GM21619 (cell line): Measurements from ENCODE around the gene TUBA1B.

Source experiments
- ATAC-seq: cut with Tn5 transposase; IDR thresholded peaks from one replicate; pipeline ENCODE4 v1.9.1; 2021; ENCODE audit not compliant: unreplicated experiment

TUBA1B gene

GRCh38 chr12:49091056-49091835, 39.9 kb downstream of the TUBA1B start:
- ATAC-seq = no peak

DNA sequence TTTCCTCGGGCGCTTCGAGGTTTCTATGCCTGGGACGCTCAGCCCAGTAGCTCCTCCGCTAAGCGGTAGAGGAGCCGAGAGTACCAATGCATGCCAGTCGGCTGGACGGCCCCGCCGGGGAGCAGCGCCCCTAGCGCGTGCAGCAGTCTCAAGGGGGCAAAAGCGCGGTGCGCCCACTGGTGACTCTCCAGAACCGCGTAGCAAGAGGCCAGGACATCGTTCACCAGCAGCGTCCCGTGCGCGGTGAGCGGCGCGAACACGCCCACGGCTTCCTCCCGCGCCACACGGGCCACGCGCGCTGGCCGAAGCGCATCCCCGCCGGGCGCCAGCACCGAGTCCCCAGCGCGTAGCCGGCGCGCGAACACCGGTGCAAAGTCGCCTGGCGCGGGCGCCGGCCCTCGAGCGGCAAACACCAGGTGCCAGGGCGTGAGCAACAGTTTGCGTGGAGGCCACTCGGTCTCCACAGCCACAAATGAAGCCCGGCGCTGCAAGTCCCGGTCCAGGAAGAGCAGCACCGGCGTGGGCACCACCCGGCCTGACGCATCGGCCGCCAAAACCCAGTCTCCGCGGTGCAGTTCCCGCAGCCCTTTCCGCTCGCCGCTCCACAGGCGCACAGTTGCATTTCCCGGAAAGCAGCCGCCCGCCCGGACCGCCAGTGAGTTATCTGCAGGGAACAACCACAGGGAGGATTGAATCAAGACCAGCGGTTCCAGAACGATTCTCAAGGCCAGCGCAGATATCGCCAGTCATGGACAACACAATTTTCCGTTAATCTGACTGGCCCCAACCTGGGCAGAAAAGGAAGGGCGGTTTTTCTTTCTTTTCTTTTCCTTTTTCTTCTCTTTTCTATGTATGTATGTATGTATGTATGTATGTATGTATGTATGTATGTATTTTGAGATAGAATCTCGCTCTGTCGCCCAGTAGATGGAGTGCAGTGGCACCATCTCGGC, 41.1 kb downstream of the TUBA1B start:
- no peak for ATAC-seq

- no peak for ATAC-seq
Observed at GRCh38 chr12:49088932-49089330, 42.3 kb downstream of the TUBA1B start.

DNA sequence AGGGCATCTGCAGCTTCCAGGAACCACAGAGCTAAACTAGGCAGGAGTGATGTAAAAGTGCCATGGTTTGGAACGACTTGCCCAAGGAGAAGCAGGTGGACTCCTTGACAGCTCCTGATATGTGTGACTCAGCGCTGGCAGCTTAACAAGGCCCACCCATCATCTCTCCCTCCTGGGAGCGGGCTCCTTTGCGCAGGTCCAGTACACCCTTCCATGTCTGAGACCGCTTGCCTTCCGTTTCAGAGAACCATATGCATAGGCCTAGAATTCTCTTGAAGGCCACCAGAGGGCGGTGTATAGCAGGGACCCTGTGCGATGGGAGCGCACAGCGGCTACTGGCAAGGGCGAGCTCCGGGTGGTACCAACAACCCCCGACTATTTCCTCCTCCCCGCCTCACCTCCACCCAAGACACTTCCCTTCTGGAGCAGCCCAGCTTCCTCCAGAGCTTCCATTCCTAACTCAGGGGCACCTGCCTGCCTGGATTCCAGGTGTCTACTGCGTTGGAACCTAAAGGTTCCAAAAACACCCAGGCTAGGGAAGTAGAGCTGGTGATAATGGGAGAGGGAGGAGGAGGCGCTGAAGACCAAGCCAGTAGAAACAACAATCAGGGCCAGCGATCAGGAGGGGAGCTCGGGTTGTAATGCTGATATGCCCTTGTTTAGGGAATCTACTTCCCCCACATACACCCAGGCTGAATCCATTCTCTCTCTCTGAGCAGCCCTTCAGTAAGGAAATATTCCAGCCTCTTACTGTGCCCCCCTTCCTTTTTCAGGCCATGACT, 42.9 kb downstream of the TUBA1B start:
- ATAC-seq = peak; percentile 74

- no peak for ATAC-seq
Observed at GRCh38 chr12:49086116-49086515, 45.1 kb downstream of the TUBA1B start.

DNA sequence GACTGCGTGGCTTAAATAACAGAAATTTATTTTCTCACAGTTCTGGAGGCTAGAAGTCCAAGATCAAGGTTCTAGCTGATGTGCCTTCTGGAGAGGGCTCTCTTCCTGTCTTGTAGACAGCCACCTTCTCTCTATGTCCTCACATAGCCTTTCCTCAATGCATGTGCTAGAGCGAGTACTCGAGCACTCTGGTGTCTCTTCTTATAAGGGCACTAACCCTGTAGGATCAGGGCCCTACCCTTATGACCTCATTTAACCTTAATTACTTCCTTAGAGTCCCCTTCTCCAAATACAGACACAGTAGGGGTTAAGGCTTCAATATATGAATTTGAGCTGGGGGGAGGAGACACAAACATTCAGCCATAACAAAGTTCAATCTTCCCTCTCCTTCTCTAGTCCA, 46.8 kb downstream of the TUBA1B start:
- no peak for ATAC-seq

DNA sequence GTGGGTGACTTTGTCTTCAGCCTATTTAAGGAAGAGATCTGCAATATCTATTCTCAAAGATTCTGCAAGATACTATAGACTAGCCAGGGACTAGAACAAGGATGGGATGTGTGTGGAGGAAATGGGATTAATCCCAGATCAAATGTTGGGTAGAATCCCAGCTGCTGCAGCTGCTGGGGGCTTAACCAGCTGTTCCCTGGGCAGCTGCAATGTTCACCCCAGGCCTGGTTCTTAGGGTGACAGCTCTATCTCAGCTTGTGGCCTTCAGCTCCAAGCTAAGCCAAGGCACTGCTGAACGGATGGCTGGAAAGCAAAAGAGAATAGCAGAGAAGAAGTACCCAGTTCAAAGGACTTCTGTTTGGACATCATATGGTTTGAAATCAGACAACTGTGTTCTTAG, 51.4 kb downstream of the TUBA1B start:
- no peak for ATAC-seq
